ENCODE measurements around the gene TNFSF4. TPM values are rescaled to one million over a fixed set of nuclear protein-coding genes. Genes with fewer than 3 reads are reported as not detected.
A peak's percentile ranks its signal among the peaks of the same experiment; 100 is the strongest.

Gene TNFSF4
- total RNA-seq = 0.35 and 0.57 TPM in 2 replicates
- long read RNA-seq, partial matches to known transcripts = 0 of 1 reads
- long read RNA-seq, other reads (novel, unspliced or antisense) = 0 of 1 reads

GRCh38 chr1:173206816-173207568 is at the start of gene TNFSF4:
TNFSF4 (minus strand) TSS chr1:173207331; CDS start chr1:173207176, 155 bp downstream.
- H3K4me3 Mint-ChIP-seq (ENCODE audit: unreplicated experiment) = no peak within 1 kb of the TSS
- H3K9me3 Mint-ChIP-seq (ENCODE audit: unreplicated experiment) = no peaks in the 10 kb centered on the region
- H3K27ac Mint-ChIP-seq (ENCODE audit: unreplicated experiment) = no peak within 1 kb of the TSS

GRCh38 chr1:173255214-173255813 is 48.2 kb upstream of the TNFSF4 start:
- Mint-ChIP-seq H3K27ac (ENCODE audit: unreplicated experiment) (no peak overlapping the region), H3K4me3 (ENCODE audit: unreplicated experiment) (no peak overlapping the region), H3K9me3 (ENCODE audit: unreplicated experiment) (peaks cover 8% of the 10 kb centered on the region), H3K36me3 (ENCODE audit: unreplicated experiment) (no peaks in the 10 kb centered on the region), H3K4me1 (ENCODE audit: unreplicated experiment) (no peaks in the 10 kb centered on the region), H3K27me3 (ENCODE audit: unreplicated experiment) (no peaks in the 10 kb centered on the region)
- no peak for DNase-seq (ENCODE audit: extremely low spot score, unreplicated experiment)
- peak; percentile 71 for TF ChIP-seq CTCF (IDR thresholded peaks at IDR 0.05)

More at GRCh38 chr1:173206816-173207568, at the start of gene TNFSF4:
- H3K4me1 Mint-ChIP-seq (ENCODE audit: unreplicated experiment) = peaks cover 4% of the 10 kb centered on the region
- no peaks in the 10 kb centered on the region for H3K36me3 Mint-ChIP-seq (ENCODE audit: unreplicated experiment)
- no peak for TF ChIP-seq CTCF (IDR thresholded peaks at IDR 0.05)
- DNase-seq (ENCODE audit: extremely low spot score, unreplicated experiment) = no peak
- H3K27me3 Mint-ChIP-seq (ENCODE audit: unreplicated experiment) = peaks cover 3% of the 10 kb centered on the region

DNA sequence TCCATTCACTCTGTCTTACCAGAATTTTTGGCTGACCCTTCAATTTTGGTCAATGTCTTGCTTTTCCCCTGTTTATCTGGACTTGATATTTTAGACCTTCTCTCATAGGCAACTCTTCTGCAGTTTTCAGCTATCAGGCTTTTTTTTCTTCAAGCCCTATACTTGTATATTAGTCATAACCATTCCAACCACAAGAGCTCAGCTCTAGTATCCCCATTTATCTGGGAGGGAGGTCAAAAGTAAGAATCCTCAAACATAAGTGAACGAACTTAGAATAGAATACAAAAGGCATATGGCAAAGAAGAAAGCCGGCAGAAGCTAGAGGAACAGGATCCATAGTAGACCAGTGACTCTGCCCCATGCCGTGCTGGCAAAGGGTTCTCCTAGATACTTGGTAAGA is 45.9 kb upstream of the TNFSF4 start:
- no peak overlapping the region for H3K4me3 Mint-ChIP-seq (ENCODE audit: unreplicated experiment)
- H3K27me3 Mint-ChIP-seq (ENCODE audit: unreplicated experiment) = no peaks in the 10 kb centered on the region
- no peak for DNase-seq (ENCODE audit: extremely low spot score, unreplicated experiment)
- H3K9me3 Mint-ChIP-seq (ENCODE audit: unreplicated experiment) = no peaks in the 10 kb centered on the region
- H3K27ac Mint-ChIP-seq (ENCODE audit: unreplicated experiment) = no peak overlapping the region
- H3K4me1 Mint-ChIP-seq (ENCODE audit: unreplicated experiment) = peaks cover 9% of the 10 kb centered on the region
- H3K36me3 Mint-ChIP-seq (ENCODE audit: unreplicated experiment) = no peaks in the 10 kb centered on the region
- TF ChIP-seq CTCF (IDR thresholded peaks at IDR 0.05) = no peak

DNA sequence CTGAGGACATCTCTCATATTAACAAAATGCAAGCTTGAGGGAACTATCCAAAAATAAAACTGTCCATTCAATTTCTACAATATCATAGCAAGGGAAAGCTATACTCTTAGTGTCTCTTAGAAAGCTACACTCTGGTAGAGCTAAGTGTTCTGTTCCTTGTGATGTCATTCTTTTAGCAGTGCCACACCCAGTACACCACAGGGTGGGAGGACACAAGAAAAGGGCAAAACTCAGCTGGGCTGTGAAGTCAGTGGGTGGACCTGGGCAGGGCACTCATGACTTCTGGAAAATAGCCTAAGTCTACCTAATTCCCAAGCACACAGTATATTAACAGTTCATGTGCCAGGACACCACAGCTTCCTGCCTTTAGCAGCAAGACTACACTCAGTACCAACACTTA is 42.2 kb upstream of the TNFSF4 start:
- Mint-ChIP-seq H3K9me3 (ENCODE audit: unreplicated experiment) (no peaks in the 10 kb centered on the region), H3K27me3 (ENCODE audit: unreplicated experiment) (no peaks in the 10 kb centered on the region), H3K4me1 (ENCODE audit: unreplicated experiment) (peaks cover 9% of the 10 kb centered on the region), H3K36me3 (ENCODE audit: unreplicated experiment) (no peaks in the 10 kb centered on the region), H3K27ac (ENCODE audit: unreplicated experiment) (no peak overlapping the region), H3K4me3 (ENCODE audit: unreplicated experiment) (no peak overlapping the region)
- no peak for DNase-seq (ENCODE audit: extremely low spot score, unreplicated experiment)
- TF ChIP-seq CTCF (IDR thresholded peaks at IDR 0.05) = no peak

GRCh38 chr1:173248247-173248940 is 41.3 kb upstream of the TNFSF4 start:
- Mint-ChIP-seq H3K4me1 (ENCODE audit: unreplicated experiment) (peaks cover 9% of the 10 kb centered on the region), H3K36me3 (ENCODE audit: unreplicated experiment) (peaks cover 4% of the 10 kb centered on the region), H3K27ac (ENCODE audit: unreplicated experiment) (no peak overlapping the region), H3K9me3 (ENCODE audit: unreplicated experiment) (peaks cover 4% of the 10 kb centered on the region), H3K4me3 (ENCODE audit: unreplicated experiment) (no peak overlapping the region), H3K27me3 (ENCODE audit: unreplicated experiment) (no peaks in the 10 kb centered on the region)
- TF ChIP-seq CTCF (IDR thresholded peaks at IDR 0.05) = no peak
- no peak for DNase-seq (ENCODE audit: extremely low spot score, unreplicated experiment)
